GM21786 (cell line): ENCODE data around the gene NOS1AP.
"Not testable (repeated sequence)": the region's sequence is repeated elsewhere in the genome, so short reads cannot be mapped to it uniquely, and the experiment has no call there.

Experiments used
- ATAC-seq: cut with Tn5 transposase; IDR thresholded peaks from one replicate; pipeline ENCODE4 v1.9.1; 2021; ENCODE audit not compliant: unreplicated experiment

Gene NOS1AP

DNA sequence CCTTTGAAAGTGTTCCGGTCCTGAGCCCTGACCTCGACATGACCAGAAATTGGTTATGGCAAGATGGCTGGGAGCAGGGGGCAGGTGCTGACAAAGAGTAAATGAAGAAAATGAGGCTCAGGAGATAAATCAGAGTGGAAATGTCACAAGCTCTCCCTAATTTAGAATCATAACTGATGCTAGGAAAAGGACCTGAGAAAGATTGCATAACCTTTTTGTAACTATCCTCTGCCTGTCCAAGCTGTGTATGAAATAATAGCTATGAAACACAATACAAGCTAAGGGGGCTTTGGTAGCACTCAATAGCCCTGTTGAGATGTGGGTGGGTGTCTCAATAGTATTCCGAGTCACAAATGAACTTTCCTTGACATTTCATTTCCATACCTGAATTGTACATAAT is 12.9 kb upstream of the NOS1AP start:
- no peak for ATAC-seq

DNA sequence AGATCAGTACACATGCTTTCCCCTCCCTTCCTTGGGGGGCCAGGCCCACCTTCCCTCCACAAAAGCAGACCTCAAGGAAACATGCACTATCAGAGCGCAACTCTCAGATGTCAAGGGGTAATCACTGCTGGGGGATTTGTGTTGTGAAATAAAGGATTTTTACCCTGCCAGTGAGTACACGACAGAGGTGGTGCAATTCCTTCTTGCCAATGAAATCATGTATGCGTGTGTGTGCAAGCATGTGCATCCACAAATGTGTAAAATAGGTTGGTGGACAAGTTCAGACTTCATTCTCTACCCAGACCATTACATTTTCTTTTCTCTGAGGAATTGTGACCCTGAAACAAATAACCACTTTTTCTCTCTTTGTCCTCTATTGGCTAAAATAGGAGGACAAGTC is 9.8 kb upstream of the NOS1AP start:
- no peak for ATAC-seq

DNA sequence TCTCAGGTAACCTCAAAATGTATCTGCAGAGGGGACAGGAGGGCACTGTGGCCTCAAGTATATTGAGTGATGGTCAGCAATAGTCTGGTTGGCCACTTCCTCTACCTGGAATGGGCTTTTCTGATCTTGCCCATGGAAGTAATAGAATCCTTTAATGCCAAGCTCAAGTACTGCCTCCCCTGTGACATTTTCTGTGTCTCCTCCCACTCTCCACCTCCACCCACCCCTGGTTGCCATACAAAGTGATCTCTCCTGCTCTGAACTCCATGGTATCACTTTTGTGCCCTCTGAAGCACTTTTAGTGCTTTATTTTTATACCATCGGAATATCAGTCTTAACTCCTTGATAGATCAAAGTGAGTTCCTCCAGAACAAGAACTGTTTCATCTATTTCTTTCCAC is 9.2 kb upstream of the NOS1AP start:
- no peak for ATAC-seq

DNA sequence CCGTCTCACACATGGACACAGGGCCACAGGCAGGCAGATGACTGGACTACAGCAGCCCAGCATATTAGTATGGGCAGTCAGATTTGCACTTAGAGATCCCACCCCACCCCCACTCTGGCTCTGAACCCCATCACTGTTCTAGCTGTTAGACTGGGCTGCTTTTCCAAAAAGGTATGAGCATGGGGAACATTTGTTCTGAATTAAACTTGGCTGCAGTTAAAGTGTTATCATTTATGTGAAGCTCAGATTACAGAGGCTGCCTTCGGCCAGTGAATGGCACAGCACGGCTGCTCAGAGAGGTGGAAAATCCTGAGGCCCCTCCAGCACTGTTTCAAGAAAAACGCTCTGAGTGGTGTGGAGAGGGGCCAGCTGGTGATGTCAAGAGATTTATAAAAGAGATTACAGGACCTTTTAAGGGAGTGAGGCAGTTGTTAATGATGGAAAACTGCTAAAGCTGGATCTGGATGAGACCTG is 6.9 kb upstream of the NOS1AP start:
- no peak for ATAC-seq

DNA sequence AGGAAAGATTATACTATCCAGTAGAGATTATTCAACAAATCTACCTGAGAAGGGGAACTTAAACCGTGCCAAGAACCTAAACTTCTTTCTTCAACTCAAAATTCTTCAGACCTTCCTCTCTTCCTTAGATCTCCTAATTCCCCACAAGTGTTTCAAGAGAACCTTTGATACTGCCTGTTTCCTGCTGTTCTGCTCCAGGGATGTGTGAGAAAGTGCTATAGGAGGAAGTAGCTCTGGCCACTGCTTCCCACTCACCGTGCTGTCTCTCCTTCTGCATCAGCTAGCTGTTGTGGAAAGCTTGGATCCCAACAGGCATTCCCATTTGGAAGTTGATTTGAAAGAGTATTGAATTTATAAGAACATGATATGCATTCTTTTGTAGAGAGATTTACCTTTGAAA is 4.5 kb upstream of the NOS1AP start:
- no peak for ATAC-seq

DNA sequence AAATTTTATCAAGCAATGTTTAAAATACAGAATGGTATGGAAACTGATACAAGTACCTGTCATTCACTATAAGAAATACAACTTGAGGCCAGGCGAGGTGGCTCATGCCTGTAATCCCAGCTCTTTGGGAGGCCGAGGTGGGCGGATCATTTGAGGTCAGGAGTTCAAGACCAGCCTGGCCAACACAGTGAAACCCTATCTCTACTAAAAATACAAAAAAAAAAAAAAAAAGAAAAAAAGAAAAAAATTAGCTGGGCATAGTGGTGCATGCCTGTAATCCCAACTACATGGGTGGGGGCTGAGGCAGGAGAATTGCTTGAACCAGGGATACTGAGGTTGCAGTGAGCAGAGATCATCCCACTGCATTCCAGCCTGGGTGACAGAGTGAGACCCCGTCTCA is 2.7 kb upstream of the NOS1AP start:
- ATAC-seq, result not testable (repeated sequence)

DNA sequence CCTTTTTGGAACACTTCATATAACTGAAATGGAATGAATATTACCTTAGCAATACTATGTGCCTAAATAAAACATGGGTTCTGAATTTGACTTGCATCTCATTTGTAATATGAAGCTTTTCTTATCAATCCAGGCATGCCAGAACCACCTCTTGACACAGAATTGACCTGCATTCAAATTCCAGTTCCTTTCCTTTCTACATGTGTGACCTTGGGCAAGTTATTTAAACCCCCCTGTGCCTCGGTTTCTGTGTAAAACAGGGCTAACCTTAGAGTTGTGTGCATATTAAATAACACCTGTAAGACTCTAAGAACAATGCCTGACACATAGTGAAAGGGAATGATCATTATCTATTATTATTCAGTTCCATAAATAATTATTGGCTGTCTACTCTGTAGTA is 2.0 kb upstream of the NOS1AP start:
- no peak for ATAC-seq

DNA sequence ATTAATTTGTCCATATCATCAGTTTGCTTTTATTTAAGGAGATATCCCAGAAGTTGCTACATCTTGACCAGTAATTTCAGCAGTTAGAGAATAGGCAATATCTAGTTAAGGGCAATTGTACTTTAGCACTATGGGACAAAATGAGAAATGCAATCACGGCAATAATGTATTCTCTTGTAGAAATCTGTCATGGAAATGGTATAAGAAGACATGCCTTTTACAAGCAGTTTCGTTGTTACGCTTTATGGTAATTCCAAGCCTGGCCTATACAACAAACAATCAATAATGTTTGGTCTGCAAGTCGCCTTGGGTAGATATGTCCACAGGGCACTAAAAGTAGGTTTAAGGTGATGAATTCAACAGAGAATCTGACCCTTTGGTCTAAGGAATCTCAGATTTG is 1.2 kb upstream of the NOS1AP start:
- no peak for ATAC-seq

DNA sequence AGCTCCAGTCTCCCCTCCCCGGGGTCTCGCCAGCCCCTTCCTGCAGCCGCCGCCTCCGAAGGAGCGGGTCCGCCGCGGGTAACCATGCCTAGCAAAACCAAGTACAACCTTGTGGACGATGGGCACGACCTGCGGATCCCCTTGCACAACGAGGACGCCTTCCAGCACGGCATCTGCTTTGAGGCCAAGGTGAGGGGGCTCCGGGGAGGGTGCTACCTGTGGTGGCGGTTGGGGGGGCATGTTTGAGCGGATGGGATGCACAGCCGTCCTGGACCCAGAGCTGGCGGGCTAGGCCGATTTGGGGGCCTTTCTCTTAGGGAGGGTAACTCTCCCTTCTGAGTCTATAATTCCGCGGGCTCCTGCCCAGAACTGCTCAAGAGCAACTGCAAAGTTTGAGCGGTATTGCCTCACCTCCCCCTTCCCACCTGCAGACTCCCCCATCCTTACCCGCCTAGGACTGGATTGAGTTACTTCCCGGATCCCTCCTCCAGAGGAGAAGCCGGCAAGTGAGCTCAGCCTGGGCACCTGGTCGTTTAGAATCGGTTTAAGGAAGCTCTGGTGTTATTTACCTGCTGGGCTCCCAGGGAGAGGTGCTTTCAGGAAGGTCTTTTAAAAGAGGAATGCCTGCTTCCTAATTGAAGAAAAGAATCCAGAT is 730 bp downstream of the NOS1AP start:
- ATAC-seq, result no peak

DNA sequence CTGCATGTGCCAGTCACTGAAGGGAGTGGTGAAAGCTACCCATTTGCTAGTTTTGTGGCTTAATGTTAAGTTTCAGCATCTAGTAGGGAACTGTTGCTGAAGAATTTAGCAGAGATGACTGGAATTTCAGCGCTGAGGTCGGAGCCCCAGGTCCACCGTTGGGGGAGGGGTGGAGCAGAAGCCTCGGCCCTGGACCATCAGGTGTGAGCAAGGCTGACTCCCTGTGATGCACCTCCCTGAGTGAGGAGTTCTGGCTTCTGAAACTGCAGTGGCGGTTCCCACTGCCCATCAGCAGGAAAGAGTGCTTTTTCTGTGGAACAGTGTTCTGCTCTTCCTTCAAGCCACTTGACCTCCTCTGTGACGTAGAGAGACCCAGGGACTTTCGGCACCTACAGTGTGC is 1.3 kb downstream of the NOS1AP start:
- ATAC-seq, result no peak

DNA sequence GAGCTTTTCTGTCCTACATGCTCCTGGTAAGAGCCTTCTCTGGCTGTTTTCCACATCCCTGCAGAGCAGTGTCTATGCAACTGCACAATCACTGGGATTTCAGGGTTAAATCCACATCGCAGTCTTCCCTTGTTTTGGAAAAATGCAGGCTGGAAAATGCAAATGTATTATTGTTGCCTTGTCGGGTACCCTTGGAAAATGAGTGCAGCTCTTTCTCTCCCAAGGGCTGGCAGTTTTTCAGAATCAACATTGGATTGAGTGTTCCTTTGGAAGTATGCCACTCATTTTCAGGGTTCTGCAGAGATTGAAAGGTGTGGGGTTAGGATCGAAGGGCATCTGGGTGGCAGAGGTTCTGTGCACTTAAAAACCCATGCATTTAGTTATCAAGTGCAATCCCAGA is 3.2 kb downstream of the NOS1AP start:
- ATAC-seq, result no peak

DNA sequence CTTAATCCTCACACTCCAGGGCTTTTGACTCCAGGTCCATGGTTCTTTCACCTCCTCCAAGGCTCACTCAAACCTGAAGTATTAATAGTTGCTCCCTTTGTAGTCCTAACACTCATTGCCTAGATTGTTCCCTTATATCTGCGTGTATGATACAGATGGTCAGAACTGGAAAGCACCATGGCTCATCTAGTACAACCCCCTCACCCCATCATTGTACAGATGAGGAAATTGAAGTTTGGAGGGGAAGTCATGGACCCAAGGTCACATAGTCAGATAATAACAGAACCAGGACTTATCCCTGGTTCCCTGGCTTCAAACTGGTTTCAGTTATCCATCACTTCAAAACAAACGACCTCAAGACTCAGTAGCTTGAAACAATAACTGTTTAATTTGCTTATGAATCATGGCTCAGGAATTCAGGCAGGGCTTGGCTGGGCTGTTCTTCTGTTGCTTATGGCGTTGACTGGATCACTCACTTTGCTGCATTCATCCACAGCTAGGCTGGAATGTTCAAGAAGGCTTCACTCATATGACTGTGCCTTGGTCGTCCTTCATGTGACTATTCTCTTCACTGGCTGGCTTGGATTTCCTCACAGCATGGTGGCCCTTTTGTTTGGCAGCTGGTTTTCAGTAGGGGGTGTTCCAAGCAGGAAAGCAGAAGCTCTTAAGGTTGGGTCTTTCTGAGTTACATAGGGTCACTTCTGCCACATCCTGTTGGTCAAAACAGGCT is 5.0 kb downstream of the NOS1AP start:
- ATAC-seq, result no peak

DNA sequence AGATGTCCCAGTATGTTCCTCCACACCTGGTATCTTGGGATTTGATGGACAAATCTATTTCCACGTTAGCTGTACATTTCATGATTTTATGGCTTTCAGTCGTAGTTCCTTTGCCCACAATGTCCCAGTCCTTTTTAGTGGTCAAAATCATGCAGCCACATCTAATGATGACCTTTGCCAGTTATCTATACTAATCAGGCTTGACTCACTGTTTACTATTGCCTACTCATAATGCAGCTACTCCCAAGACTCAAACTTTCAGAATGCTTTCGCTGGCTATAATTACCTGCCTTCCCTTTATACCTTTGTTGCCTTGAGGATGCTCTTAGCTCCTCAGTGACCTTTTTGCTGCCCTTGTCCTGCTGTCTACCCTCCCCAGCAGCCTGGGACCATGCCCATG is 6.4 kb downstream of the NOS1AP start:
- no peak for ATAC-seq

DNA sequence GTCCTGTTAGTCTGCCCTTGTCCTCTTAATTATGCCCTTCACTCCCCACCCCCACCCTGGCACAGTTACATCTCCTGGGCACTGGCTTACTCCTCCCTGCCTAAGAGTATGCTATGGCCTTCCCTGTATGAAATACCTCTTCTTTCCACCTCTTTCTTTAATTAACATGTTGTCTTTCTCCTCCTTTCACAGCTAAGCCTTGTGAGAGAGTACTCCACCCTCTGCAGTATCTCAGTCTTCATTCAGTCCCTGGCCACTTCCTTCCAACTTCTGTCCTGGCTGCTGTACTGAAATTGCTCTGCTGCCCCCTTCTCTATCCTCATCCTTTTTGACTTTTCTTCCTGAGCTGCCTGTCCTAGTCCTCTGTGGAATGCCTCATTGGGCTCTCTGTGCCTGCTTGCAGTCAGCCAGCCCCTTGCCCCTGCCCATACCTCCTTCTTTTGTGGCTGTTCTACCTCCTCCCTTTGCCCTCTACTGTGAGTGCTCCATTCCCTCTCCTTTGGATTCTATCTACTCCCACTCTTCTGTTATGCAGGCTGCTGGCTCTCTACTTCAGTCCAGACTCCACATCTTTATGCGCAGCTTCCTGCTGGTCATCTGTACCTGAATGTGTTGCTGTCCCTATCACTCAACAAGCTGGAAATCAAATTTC is 8.3 kb downstream of the NOS1AP start:
- ATAC-seq, result no peak

DNA sequence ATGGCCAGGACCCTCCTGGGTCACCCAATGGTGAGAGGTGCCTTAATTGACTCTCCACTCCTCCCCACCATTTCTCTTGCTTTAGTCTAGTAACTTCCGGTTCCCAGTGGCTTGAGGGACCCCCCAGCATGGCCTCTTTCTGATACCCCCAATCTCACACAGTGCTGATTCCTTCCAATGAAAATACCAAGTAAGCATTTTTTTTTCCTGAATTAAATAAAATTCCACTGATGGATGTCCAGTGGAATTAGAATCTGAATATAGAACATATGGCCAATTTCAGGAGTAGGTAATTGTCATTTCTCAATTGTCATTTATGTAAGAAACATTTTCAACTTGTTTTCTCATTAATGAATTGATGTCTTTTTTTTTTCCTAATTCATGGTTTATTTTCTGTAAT is 9.5 kb downstream of the NOS1AP start:
- ATAC-seq, result no peak

DNA sequence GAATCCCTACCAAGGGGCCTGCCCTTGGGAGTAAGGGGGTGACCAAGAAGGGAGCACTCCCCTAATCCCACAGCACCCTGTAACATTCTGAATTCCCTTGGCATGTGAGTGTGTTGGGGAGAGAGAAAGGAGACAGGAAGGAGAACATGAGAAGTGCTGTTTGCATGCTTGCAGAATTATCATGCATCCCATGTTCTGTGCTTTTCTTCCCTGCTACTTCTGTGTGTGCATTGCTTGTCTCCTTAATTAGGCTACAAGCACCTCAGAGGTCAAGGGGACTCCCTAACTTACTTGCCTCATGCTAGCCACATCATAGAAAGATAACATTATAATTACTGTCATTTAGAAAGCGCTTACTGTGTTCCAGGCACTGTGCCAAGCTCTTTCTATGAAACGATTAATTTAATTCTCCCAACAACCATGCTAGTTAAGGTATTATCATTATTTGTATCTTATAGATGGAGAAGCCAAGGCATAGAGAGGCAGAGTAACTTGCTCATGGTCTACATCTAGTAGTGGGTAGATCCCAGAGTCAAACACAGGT is 11.1 kb downstream of the NOS1AP start:
- ATAC-seq, result no peak

DNA sequence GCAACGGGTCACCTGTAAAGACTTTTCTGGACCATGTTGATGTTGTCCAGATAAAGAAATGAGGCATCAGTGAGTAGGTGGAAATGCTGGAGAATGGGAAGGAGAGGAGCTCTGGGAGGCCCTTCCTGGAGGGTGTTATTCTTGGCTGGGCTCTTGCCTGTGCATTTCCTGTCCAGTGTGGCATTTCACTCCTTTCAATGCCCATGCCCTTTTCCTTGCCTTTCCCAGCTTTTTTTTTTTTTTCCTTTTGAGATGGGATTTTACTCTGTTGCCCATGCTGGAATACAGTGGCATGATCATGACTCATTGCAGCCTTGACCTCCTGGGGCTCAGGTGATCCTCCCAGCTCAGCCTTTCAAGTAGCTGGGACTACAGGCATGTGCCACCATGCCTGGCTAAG is 11.8 kb downstream of the NOS1AP start:
- ATAC-seq, result no peak

DNA sequence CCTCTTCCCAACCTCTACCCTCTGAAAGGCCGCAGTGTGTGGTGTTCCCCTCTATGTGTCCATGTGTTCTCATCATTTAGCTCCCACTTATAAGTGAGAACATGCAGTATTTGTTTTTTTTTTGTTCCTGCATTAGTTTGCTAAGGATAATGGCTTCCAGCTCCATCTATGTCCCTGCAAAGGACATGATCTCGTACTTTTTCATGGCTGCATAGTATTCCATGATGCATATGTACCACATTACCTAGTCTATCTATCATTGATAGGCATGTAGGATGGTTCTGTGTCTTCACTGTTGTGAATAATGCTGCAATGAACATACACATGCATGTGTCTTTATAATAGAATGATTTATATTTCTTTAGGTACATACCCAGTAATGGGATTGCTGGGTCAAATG is 12.6 kb downstream of the NOS1AP start:
- not testable (repeated sequence) for ATAC-seq

DNA sequence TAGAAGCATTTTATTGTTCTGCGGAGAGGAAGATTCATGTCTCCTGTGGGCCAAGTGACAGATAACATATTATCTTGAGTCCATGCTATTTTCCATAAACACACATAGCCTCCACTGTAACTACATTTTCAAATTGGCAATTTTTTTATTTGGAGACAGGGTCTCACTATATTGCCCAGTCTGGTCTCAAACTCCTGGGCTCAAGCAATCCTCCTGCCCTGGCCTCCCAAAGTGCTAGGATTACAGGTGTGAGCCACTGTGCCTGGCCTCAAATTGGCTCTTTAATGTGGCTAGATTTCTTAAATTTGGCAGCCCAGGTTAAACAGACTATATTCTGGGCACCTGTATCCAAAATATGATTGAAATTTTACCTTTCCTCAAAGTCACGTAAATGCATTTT is 13.8 kb downstream of the NOS1AP start:
- ATAC-seq, result no peak

DNA sequence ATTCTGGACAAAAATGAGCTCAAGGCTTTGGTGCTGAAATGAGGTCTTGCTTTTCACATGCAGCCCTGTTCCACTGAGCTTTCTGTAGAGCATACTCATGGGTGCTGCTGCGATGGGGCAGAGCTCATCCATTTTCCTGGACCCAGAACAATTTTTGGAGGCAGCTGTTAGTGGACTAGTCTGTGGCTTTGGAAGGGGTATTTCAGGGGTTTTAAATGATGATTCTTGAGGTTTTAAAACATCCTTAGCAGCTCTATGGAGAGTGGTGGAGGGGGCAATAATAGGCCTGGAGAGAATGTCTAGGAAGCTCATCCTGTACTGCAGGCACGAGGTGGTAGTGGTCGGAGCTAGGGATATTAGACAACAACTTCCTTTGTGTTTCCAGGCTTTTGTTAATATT is 16.5 kb downstream of the NOS1AP start:
- ATAC-seq, result no peak

DNA sequence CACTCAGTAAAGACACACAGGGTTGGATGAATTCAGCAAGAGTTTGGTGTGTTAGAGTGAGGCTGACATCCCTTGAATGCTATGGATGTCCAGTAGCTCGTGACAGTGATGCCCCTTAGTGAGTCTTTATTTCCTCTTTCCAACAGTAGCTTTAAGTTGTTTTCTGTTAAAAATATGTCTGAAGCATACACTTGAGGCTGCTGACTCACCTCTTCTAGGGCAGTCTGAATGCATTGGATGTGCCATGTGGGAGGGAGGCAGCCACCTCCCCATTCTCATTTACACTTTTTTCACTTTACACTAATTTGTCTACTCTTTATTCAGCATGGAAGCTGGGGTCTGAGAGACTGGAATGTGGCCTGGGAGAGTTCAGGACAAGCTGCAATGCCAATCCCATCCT is 17.6 kb downstream of the NOS1AP start:
- ATAC-seq, result no peak

DNA sequence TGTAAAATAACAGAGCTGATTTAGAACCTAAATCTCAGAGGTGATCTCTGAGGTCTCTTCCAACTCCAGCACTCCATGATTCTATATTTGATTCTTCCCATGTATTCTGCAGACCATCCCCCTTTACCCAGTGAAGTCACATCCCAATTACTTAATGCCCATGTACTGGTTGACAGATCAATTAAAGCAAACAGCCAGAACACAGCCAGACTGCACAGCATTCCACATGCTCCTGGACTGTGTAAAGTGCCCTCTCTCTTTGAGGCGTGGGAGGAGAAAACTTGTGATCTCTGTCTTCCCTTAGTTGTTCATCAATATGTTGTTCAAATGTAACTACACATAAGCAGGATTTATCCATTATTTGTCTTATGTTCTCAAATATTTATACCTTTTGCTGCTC is 18.1 kb downstream of the NOS1AP start:
- ATAC-seq, result no peak
